Ishikawa (cell line): ENCODE results near the gene MAML2.

Source experiments
- CEBPB ChIP-seq: IDR thresholded peaks from 2 replicates; pipeline ENCODE4 v1.6.1; 2012
- CREB1 ChIP-seq: IDR thresholded peaks from 2 replicates; pipeline ENCODE4 v1.6.1; 2012; ENCODE audit warnings: low read depth
- EGR1 ChIP-seq: IDR thresholded peaks from 2 replicates; pipeline ENCODE4 v1.6.1; 2012
- EP300 ChIP-seq: IDR thresholded peaks from 2 replicates; pipeline ENCODE4 v1.6.1; 2012; ENCODE audit warnings: borderline replicate concordance
- FOXM1 ChIP-seq: IDR thresholded peaks from 2 replicates; pipeline ENCODE4 v1.6.1; 2012; ENCODE audit warnings: low read depth, borderline replicate concordance
- MAX ChIP-seq: IDR thresholded peaks from 2 replicates; pipeline ENCODE4 v1.6.1; 2012
- NFIC ChIP-seq: IDR thresholded peaks from 2 replicates; pipeline ENCODE4 v1.6.1; 2012
- RAD21 ChIP-seq: IDR thresholded peaks from 2 replicates; pipeline ENCODE4 v1.6.1; 2012; ENCODE audit warnings: low read depth
- TAF1 ChIP-seq: IDR thresholded peaks from 2 replicates; pipeline ENCODE4 v1.6.1; 2012; ENCODE audit warnings: low read depth, mild to moderate bottlenecking
- TCF12 ChIP-seq: IDR thresholded peaks from 2 replicates; pipeline ENCODE4 v1.6.1; 2012; ENCODE audit warnings: low read depth
- TEAD4 ChIP-seq: IDR thresholded peaks from 2 replicates; pipeline ENCODE4 v1.6.1; 2012
- USF1 ChIP-seq: IDR thresholded peaks from 2 replicates; pipeline ENCODE4 v1.6.1; 2012
- YY1 ChIP-seq: IDR thresholded peaks from 2 replicates; pipeline ENCODE4 v1.6.1; 2012; ENCODE audit warnings: low read depth
- ZBTB7A ChIP-seq: IDR thresholded peaks from 2 replicates; pipeline ENCODE4 v1.6.1; 2012; ENCODE audit warnings: low read depth
- TF ChIP-seq, protein P1 (sequence below): IDR thresholded peaks from 2 replicates; pipeline ENCODE4 v1.6.1; 2012; ENCODE audit warnings: low read depth, mild to moderate bottlenecking

MAML2 gene

DNA sequence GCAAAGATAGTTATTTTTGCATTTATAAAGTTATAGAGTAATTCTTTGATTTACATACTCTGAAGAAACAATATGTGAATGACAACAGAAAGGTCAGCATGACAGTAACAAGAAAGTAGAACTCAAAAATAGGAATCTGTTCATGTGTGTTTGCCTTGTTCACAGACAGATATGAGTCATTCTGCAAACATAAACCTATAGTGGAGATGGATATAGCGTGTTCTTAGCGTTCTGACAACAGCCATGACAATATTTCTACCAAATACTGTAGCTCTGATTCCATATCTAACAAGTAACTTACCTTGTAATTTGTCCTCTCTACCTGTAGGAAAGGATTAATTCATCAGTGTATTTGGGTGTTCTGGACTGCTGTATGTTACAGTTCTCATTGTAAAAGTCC, 210.6 kb downstream of the MAML2 start:
- TF ChIP-seq, protein P1, sequence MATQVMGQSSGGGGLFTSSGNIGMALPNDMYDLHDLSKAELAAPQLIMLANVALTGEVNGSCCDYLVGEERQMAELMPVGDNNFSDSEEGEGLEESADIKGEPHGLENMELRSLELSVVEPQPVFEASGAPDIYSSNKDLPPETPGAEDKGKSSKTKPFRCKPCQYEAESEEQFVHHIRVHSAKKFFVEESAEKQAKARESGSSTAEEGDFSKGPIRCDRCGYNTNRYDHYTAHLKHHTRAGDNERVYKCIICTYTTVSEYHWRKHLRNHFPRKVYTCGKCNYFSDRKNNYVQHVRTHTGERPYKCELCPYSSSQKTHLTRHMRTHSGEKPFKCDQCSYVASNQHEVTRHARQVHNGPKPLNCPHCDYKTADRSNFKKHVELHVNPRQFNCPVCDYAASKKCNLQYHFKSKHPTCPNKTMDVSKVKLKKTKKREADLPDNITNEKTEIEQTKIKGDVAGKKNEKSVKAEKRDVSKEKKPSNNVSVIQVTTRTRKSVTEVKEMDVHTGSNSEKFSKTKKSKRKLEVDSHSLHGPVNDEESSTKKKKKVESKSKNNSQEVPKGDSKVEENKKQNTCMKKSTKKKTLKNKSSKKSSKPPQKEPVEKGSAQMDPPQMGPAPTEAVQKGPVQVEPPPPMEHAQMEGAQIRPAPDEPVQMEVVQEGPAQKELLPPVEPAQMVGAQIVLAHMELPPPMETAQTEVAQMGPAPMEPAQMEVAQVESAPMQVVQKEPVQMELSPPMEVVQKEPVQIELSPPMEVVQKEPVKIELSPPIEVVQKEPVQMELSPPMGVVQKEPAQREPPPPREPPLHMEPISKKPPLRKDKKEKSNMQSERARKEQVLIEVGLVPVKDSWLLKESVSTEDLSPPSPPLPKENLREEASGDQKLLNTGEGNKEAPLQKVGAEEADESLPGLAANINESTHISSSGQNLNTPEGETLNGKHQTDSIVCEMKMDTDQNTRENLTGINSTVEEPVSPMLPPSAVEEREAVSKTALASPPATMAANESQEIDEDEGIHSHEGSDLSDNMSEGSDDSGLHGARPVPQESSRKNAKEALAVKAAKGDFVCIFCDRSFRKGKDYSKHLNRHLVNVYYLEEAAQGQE: no peak
- TF ChIP-seq USF1 (no peak), FOXM1 (no peak), YY1 (no peak), CEBPB (no peak), MAX (no peak), EGR1 (no peak), NFIC (no peak), EP300 (no peak), ZBTB7A (no peak)

DNA sequence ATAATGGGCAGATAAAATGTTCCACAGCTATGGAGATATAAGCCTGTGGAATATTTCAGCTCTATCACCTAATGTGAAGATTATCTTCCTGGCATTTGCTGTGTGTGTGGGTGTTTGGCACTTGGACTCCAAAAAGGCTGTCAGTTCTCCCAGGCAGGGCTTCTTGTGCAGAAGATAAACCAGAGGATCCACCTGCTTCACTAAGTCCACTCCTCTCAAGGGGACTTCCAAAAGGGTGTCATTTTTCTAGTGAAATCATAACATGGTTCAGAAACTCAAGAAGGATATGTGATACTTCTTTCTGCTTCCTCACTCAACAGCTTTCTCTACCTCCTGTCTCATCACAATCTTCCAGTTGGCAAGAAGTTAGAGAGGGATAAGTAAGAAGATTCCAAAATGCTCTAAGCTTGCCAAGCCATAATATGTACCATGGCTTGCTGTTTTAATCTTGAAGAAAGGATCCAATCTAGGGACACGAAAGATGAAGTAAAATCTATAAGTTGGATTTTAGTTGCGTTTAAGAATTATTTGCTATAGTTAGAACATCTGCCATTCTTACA, 212.9 kb downstream of the MAML2 start:
- TF ChIP-seq CREB1: no peak
- TF ChIP-seq TEAD4: no peak
- TF ChIP-seq NFIC: no peak
- TF ChIP-seq TAF1: no peak
- no peak for TF ChIP-seq FOXM1
- no peak for TF ChIP-seq EGR1
- TF ChIP-seq RAD21: no peak
- no peak for TF ChIP-seq TCF12
- TF ChIP-seq CEBPB: no peak
- TF ChIP-seq, protein P1: no peak
- TF ChIP-seq MAX: no peak
- no peak for TF ChIP-seq USF1
- TF ChIP-seq YY1: no peak

GRCh38 chr11:96127596-96127959, 215.4 kb downstream of the MAML2 start:
- no peak for TF ChIP-seq FOXM1
- TF ChIP-seq TCF12: no peak
- no peak for TF ChIP-seq CREB1
- TF ChIP-seq USF1: no peak
- no peak for TF ChIP-seq TAF1
- no peak for TF ChIP-seq YY1
- TF ChIP-seq EP300: no peak
- no peak for TF ChIP-seq TEAD4
- no peak for TF ChIP-seq MAX
- no peak for TF ChIP-seq RAD21

DNA sequence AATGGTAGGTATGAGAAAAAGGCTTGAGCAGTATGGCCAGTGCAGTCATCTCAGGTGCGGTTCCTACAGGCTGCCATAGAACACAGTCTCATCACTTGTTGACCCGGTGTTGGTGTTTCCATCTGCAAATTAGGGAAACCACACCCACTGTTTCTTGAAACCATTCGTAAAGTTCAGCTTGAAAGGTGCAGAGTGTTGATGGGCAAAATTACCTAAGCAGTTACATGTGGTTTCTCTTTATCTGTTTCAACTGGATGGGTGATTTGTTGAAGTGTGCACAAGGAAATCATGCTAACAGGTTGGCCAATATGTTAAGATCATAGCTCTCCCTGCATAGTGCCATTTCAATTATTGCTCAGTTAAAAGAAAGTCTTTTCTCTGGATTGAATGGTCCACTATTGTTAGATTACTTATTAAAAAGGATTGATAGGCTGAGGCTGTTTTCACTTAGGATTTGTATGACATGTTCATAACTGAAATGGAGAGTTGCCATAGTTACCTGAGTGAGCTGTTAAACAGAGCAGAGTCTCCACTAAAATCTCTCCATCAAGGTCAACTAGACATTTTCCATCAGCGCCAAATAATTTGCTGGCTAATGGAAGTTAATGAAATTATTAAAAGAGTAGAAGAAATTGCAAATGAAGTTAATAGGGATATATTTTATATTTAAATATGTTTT, 215.9 kb downstream of the MAML2 start:
- TF ChIP-seq CREB1 (no peak), EGR1 (no peak), TCF12 (no peak), YY1 (no peak), TAF1 (no peak), MAX (no peak), TEAD4 (no peak), CEBPB (no peak), EP300 (no peak), FOXM1 (no peak), ZBTB7A (no peak), RAD21 (no peak), NFIC (no peak), USF1 (no peak)
- TF ChIP-seq, protein P1: no peak
